AG09309 (cell line): ENCODE results near the gene ADCY1.
"Not testable (repeated sequence)": the region's sequence is repeated elsewhere in the genome, so short reads cannot be mapped to it uniquely, and the experiment has no call there.

Experiments used
- DNase-seq: peaks from one replicate; pipeline ENCODE4 v3.0.0-alpha.2; 2010; ENCODE audit warnings: low read depth
- H3K4me3 ChIP-seq: 2 replicates; pipeline ENCODE4 v1.5.1; 2011; ENCODE audit warnings: mild to moderate bottlenecking, low read depth, low read length, moderate library complexity; ENCODE audit not compliant: control insufficient read depth
- TF ChIP-seq, protein P1 (sequence below): IDR thresholded peaks from 2 replicates; pipeline ENCODE4 v1.5.1; 2011; ENCODE audit warnings: mild to moderate bottlenecking, low read depth, low read length, inconsistent platforms; ENCODE audit not compliant: insufficient read depth, control insufficient read depth; ENCODE audit errors: missing control alignments

The ADCY1 gene

DNA sequence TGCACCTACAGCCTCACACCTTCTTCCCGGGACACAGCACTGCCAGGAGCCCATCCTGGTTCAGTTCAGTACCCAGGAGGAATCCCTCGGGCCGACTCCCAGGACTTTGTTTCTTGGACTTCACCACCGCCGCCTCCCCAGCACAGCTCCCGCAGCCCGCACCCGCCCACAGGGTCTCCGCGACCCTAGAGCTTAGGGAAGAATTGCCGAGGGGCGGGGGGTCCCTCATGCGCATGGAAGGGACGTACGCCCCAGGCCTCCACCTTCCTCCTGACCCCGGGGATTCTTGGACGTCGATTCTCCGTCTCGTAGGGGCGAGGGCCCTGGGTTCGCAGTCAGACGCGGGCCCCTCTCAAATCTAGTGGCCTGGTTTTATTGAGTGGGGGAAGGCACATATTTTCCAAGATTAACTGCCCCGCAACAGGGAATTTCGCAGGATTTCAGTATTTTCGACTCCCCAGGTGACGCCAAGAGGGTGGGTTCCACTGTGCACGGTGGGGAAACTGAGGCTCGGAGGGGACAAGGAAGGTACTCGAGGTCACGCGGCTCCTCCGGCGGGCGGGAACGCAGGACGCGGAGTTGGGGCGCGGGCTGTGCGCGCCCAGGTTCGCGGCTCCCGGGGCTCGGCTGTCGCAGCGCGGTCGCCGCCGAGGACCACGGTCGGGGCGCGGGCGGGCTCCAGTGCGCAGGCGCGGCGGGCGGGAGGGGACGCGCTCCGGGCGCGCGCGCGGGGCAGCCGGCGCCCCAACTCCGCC, at the start of gene ADCY1:
TSS of gene ADCY1 (plus strand) at position 708 of the 755 bp plus-strand sequence. CDS start 176 bp downstream, outside the sequence.
- DNase-seq = no peak
- H3K4me3 ChIP-seq = no peak within 1 kb of the TSS; the same call in 1 of the 2 replicates
- TF ChIP-seq, protein P1, sequence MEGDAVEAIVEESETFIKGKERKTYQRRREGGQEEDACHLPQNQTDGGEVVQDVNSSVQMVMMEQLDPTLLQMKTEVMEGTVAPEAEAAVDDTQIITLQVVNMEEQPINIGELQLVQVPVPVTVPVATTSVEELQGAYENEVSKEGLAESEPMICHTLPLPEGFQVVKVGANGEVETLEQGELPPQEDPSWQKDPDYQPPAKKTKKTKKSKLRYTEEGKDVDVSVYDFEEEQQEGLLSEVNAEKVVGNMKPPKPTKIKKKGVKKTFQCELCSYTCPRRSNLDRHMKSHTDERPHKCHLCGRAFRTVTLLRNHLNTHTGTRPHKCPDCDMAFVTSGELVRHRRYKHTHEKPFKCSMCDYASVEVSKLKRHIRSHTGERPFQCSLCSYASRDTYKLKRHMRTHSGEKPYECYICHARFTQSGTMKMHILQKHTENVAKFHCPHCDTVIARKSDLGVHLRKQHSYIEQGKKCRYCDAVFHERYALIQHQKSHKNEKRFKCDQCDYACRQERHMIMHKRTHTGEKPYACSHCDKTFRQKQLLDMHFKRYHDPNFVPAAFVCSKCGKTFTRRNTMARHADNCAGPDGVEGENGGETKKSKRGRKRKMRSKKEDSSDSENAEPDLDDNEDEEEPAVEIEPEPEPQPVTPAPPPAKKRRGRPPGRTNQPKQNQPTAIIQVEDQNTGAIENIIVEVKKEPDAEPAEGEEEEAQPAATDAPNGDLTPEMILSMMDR = no peak

DNA sequence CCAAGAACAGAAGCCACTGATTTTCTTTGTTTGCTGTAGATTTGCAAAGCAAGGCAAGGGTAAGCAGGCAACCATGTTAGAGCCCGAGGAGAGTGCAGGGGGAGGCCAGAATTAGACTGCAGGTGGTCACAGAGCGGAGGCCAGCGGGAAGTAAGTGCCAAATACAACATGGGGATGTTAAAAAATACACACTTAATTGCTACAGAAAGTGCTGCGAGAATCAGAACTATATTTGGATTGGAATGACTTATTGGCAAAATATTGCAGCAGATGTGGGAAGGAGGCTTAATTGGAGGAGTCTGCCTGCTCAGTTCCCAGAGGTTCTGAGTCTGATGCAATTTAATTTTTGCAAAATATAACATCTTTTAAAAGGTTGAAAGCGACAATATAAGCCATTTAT, 49.7 kb upstream of the ADCY1 start:
- TF ChIP-seq, protein P1 = no peak
- no peak for DNase-seq
- H3K4me3 ChIP-seq = no peak overlapping the region

DNA sequence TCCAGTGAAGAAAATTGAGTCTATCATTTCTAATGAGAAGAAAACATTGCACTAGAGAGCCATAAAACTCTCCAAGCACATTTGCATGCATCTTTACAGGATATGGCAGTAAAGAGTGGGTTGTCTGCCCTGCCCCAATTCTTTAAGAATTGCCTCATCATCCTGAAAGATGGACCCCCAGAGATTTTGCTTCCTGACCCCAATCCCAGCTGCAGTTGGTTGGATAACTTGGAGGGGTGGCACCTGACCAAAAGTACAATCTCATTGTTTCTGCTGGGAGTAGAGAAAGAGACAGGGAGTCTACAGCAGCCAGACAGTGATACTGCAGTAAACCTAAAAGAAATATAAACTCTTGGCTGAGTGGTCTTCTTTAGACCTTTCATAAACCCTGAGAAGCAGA, 49.1 kb upstream of the ADCY1 start:
- TF ChIP-seq, protein P1 = no peak
- no peak for DNase-seq
- no peak overlapping the region for H3K4me3 ChIP-seq

DNA sequence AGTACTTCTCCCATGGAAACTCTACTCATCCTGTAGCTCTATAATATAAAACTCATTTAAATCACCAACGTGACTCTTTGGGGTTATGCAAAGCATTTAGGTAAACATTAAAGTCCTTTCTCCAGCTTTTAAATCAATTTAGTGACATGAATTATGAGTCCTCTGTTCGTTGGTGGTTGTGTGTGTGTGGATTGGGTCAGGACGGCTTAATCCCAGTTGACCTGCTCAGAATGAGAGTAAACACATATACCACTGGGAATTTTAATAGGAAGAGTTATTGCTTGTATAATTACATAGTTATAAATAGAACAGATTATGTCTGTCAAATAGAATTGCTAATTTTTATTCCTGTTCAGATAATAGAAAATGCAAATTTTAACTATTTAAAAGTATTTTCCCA, 30.7 kb upstream of the ADCY1 start:
- TF ChIP-seq, protein P1 = no peak
- no peak overlapping the region for H3K4me3 ChIP-seq
- DNase-seq = no peak

DNA sequence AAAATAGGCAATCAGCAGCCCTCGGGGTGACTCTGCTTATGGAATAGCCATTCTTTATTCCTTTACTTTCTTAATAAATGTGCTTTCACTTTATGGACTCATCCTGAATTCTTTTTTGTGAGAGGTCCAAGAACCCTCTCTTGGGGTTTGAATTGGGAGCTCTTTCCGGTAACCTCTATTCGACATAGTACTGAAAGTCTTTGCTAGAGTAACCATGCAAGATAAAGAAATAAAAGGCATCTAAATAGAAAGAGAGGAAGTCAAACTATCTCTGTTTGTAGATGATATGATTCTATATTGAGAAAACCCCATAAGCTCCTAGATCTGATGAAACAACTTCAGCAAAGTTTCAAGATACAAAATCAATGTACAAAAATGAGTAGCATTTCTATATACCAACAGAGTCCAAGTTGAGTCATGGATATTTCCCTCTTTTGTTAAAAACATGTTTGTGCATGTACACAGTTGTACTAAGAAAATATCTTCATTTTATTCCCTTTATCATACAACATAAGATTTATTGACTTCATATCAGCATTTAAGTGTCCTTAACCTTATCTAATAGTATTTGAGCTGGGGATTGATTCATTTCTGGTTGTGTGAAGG, 29.0 kb upstream of the ADCY1 start:
- not testable (repeated sequence) for H3K4me3 ChIP-seq, DNase-seq

DNA sequence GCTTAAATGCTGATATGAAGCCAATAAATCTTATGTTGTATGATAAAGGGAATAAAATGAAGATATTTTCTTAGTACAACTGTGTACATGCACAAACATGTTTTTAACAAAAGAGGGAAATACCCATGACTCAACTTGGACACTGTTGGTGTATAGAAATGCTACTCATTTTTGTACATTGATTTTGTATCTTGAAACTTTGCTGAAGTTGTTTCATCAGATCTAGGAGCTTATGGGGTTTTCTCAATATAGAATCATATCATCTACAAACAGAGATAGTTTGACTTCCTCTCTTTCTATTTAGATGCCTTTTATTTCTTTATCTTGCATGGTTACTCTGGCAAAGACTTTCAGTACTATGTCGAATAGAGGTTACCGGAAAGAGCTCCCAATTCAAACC, 25.3 kb upstream of the ADCY1 start:
- not testable (repeated sequence) for DNase-seq, H3K4me3 ChIP-seq

DNA sequence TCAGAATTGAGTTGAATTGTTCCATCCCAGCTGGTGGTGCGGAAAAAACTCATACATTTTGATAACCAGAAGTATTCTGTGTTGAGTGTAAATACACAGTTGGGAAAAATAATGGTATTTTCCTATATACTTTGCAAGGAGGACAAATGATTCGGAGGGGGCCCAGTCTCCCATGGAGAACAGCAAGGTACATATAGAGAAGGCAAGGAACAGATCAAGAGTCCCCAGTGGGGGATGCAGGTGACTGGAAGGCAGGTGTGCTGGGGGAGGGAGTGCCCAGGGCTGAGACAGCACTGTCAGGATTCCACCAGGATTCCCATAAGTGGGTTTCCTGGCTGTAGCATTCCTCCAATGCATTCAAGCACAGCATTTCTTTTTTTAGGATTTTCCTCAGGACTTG, 10.8 kb upstream of the ADCY1 start:
- DNase-seq = no peak
- TF ChIP-seq, protein P1 = no peak
- no peak overlapping the region for H3K4me3 ChIP-seq
